PFSK-1 (cell line): ENCODE measurements around the gene SND1.

ENCODE experiments used
- FOXP2 ChIP-seq: optimal IDR thresholded peaks from 2 replicates; pipeline ENCODE3; 2011; ENCODE audit warnings: borderline replicate concordance, control low read depth, inconsistent platforms; ENCODE audit not compliant: insufficient read depth; ENCODE audit errors: extremely low read length, extremely low read depth
- POLR2AphosphoS5 ChIP-seq: IDR thresholded peaks from 2 replicates; pipeline ENCODE4 v1.6.1; 2012; ENCODE audit warnings: low read depth, mild to moderate bottlenecking, control low read depth, low read length, moderate library complexity
- SIN3A ChIP-seq: IDR thresholded peaks from 2 replicates; pipeline ENCODE4 v1.6.1; 2012; ENCODE audit warnings: mild to moderate bottlenecking, low read length, moderate library complexity, borderline replicate concordance; ENCODE audit not compliant: insufficient read depth
- TAF1 ChIP-seq: IDR thresholded peaks from 2 replicates; pipeline ENCODE4 v1.6.1; 2012; ENCODE audit warnings: low read length, control low read depth, borderline replicate concordance; ENCODE audit not compliant: insufficient read depth
- TF ChIP-seq, protein P1 (sequence below), 2 experiments: IDR thresholded peaks; 2 replicates each; pipeline versions ENCODE4 v1.6.1 to v1.8.0; 2011 to 2012; ENCODE audit warnings: low read depth in 2 of 2, low read length in 2 of 2, control low read depth in 1 of 2, inconsistent platforms in 1 of 2, mild to moderate bottlenecking in 1 of 2, moderate library complexity in 1 of 2; ENCODE audit not compliant: insufficient read depth in 1 of 2

The SND1 gene

DNA sequence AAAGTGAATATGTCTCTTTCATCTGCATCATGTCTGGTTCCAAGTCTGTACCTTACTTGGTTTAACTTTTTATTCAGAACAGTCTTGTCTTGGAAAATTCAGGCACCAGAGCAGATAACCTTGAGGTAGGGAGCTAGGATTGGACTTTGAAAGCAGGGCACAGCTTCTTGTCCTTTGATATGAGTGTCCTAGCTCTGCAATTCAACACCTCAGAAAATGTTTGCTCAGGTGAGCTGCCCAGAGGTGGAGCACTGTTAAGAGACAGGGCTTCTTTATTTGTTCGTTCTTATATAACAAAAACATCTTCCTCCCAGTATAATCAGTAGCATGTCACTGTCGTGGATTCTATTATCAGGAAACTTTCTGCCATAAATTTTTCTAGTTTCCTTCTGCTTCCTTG, 260.9 kb downstream of the SND1 start:
- TF ChIP-seq, protein P1, sequence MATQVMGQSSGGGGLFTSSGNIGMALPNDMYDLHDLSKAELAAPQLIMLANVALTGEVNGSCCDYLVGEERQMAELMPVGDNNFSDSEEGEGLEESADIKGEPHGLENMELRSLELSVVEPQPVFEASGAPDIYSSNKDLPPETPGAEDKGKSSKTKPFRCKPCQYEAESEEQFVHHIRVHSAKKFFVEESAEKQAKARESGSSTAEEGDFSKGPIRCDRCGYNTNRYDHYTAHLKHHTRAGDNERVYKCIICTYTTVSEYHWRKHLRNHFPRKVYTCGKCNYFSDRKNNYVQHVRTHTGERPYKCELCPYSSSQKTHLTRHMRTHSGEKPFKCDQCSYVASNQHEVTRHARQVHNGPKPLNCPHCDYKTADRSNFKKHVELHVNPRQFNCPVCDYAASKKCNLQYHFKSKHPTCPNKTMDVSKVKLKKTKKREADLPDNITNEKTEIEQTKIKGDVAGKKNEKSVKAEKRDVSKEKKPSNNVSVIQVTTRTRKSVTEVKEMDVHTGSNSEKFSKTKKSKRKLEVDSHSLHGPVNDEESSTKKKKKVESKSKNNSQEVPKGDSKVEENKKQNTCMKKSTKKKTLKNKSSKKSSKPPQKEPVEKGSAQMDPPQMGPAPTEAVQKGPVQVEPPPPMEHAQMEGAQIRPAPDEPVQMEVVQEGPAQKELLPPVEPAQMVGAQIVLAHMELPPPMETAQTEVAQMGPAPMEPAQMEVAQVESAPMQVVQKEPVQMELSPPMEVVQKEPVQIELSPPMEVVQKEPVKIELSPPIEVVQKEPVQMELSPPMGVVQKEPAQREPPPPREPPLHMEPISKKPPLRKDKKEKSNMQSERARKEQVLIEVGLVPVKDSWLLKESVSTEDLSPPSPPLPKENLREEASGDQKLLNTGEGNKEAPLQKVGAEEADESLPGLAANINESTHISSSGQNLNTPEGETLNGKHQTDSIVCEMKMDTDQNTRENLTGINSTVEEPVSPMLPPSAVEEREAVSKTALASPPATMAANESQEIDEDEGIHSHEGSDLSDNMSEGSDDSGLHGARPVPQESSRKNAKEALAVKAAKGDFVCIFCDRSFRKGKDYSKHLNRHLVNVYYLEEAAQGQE (IDR thresholded peaks at IDR 0.05; ENCODE audit: insufficient read depth in 1 of 2, low read depth in 2 of 2, low read length in 2 of 2) = no peak
- TF ChIP-seq TAF1 (no peak), POLR2AphosphoS5 (no peak), FOXP2 (no peak), SIN3A (no peak)

DNA sequence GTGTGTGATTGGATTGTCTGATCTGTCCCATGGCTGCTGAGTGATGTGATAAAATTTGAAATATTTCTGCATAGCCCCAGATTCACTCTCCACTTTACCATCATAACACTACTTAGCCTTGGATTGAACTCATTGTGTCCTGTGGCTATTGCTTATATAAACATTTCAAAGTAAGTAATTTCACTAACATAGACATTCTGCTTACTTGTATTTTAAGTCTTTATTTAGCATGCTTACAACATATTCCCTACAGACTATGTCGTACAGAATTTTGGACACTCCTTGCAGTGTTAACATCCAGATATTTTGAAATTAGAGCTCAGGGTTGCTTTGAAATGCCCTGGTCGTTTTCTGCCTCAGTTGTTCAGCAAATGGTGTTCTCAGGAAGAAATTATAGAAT, 261.7 kb downstream of the SND1 start:
- no peak for TF ChIP-seq FOXP2
- TF ChIP-seq SIN3A = no peak
- no peak for TF ChIP-seq POLR2AphosphoS5
- no peak for TF ChIP-seq TAF1
- TF ChIP-seq, protein P1 (IDR thresholded peaks at IDR 0.05; ENCODE audit: insufficient read depth in 1 of 2, low read depth in 2 of 2, low read length in 2 of 2) = no peak

DNA sequence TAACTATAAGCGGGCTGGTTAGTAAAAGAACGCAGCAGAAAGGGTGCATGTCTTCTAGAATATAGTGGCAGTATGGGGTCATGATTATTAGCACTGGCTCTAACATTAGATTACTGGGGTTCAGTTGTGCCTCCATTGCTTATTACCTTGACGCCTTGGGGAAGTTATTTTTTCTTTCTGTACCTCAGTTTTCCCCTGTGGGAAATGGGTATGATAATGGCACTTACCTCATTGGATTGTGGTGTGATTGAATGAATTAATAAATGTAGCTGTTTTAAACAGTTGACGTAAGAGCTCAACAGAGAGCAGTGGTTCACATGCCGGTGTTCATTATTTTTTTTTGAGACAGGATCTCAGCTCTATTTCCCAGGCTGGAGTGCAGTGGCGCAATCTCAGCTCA, 262.7 kb downstream of the SND1 start:
- no peak for TF ChIP-seq SIN3A
- TF ChIP-seq, protein P1 (IDR thresholded peaks at IDR 0.05; ENCODE audit: insufficient read depth in 1 of 2, low read depth in 2 of 2, low read length in 2 of 2) = no peak
- TF ChIP-seq FOXP2 = no peak
- no peak for TF ChIP-seq POLR2AphosphoS5
- TF ChIP-seq TAF1 = no peak

DNA sequence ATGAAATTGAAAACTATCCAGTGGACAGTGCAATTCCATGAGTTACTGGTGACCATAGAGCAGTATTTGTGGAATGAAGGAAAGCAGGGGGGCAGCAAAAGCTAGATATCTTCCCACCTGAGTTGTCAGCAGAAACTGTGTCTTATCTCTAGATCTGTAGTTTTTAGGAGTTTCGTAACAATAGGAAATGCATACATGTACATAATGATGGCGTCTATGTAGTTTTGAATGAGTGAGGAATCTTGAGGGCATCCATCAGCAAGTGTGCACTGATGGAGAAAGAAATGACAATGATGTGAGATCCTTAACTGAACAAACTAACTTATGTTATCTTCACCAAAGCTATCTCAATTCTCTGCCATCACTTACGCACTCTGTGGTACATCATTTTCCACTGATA, 264.7 kb downstream of the SND1 start:
- no peak for TF ChIP-seq SIN3A
- no peak for TF ChIP-seq TAF1
- no peak for TF ChIP-seq POLR2AphosphoS5
- TF ChIP-seq, protein P1 (IDR thresholded peaks at IDR 0.05; ENCODE audit: insufficient read depth in 1 of 2, low read depth in 2 of 2, low read length in 2 of 2) = no peak
- no peak for TF ChIP-seq FOXP2

DNA sequence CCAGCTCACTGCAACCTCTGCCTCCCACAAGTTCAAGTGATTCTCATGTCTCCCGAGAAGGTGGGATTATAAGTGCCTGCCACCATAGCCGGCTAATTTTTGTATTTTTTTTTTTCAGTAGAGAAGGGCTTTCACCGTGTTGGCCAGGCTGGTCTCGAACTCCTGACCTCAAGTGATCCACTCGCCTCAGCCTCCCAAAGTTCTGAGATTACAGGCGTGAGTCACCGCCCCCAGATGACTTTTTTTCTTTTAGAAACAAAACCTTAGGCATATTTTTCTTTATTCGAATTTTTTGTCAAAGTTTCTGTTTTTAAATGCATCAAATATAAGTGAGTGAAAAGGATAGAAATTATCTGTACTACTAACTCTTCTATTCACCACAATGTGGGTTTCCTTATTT, 266.1 kb downstream of the SND1 start:
- TF ChIP-seq, protein P1 (IDR thresholded peaks at IDR 0.05; ENCODE audit: insufficient read depth in 1 of 2, low read depth in 2 of 2, low read length in 2 of 2) = no peak
- no peak for TF ChIP-seq TAF1
- TF ChIP-seq FOXP2 = no peak
- no peak for TF ChIP-seq SIN3A
- TF ChIP-seq POLR2AphosphoS5 = no peak
